HG03571 (cell line): ENCODE measurements around the gene MED12L.

Experiments used
- ATAC-seq: cut with Tn5 transposase; IDR thresholded peaks from one replicate; pipeline ENCODE4 v1.9.1; 2021; ENCODE audit not compliant: unreplicated experiment

Gene MED12L

GRCh38 chr3:151316267-151316991 lies 231.0 kb downstream of the MED12L start, which contains the start of gene GPR87:
Gene GPR87, minus strand, starts transcription at chr3:151316820. Its CDS starts 16,720 bp downstream, at chr3:151300100.
- no peak for ATAC-seq

GRCh38 chr3:151318313-151318712 lies 232.8 kb downstream of the MED12L start:
- ATAC-seq: no peak

DNA sequence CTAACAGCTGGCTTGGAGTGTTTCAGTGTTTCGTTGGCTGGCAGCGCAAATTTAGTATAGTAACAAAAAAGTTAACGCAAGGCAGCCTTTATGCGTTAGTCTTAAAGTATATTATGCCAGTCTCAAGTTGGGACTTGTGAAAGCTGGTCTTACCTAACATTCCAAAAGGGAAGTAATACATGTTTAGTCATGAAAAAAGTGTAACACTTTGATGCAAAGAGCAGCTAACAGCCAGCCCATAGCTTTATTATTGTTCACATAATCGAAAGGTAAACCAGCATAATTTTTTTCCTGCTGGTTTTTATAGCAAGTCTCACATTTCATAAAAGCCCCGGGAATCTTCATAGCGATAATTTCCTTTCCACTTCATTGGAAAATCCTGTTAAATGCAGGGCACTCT lies 233.5 kb downstream of the MED12L start:
- no peak for ATAC-seq

DNA sequence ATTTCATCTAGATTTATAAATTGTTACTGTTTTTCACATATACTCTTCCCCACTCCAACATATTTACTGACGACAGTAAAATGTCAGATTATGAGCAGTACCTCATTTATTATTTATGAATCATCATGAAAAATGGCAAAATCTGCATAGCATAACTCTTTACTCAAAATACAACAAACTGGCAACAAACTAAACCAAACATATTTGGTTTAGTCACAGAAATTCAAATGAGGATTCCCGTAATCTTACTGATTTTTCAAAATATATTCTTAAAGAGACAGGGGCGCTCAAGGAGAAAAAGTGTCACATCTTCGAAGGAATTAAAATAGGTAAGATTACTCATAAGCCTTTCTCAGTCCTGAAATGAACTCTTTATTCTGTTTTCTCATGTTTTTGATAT lies 234.2 kb downstream of the MED12L start:
- no peak for ATAC-seq

- ATAC-seq: no peak
Measured at GRCh38 chr3:151320131-151320530, 234.7 kb downstream of the MED12L start.

GRCh38 chr3:151321526-151321925 lies 236.1 kb downstream of the MED12L start:
- ATAC-seq: no peak

DNA sequence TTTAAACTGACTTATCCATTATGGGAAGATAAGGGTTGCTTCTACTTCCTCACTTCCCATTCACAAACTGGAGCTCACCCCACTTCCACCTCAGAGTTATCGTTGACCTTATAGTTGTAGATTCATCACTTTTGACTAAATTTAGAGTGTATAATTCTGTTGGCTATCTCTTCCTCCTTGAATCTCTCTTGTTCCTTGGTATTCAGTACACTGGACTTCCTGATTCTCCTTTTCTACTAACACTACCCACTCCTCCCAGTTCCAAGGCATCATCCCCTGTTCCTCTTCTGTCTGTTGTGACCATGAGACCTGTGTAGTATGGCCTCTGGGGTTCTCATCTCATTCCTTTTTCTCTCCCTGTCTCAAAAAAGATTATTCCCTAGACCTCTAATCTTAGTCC lies 237.0 kb downstream of the MED12L start:
- ATAC-seq: no peak

DNA sequence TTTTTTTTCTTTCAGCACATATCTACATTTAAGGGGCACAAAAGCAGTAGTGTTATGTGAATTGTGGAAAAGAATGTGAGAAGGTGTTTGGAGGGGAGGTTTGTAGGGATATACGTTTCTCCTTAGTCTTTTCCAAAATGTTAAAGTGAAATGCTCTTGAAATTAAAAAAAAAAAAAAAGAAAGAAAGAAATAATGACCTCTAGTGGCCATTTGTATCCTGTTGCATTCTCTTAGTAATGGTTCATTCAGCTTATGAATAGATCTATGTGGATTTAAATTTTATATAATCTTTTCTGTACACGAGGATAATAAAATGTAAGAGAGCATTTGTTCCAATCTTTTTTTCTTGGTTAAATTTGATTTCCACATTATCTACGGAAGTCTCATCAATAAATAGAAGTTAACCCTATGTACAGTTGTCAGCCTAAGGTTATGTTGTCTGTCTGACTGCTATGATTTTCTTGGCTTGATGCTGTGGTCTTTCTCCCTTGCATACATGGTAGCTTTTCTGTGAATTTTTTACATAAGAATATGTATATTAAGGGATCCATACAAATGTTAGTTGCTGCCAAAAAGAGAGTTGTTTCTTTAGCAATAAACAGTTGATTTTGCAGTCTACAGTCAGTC lies 242.2 kb downstream of the MED12L start:
- ATAC-seq: no peak

GRCh38 chr3:151328298-151328995 lies 243.0 kb downstream of the MED12L start:
- no peak for ATAC-seq

GRCh38 chr3:151329363-151329762 lies 243.9 kb downstream of the MED12L start, which contains the start of gene P2RY13:
Gene P2RY13, minus strand, starts transcription at chr3:151329549. Its CDS starts 21 bp downstream, at chr3:151329528.
- no peak for ATAC-seq

DNA sequence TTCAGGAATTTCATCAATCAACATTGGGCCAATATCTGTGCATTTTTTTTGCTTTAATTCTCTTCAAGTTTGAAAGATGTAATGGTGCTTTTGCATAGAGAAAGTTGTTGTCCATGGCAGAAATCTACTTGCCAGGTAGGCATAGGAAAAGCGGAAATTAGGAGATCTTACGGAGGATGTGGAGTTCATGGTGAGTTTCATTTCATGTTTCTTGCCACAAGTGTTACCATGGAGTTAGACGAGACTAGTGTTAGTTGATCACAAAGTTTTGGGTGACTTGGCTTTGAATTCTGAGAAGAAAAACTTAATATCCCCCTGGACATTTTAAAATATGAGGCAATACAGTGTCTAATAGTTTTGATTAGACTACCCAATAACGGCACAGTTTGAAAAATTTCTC lies 244.9 kb downstream of the MED12L start:
- no peak for ATAC-seq

DNA sequence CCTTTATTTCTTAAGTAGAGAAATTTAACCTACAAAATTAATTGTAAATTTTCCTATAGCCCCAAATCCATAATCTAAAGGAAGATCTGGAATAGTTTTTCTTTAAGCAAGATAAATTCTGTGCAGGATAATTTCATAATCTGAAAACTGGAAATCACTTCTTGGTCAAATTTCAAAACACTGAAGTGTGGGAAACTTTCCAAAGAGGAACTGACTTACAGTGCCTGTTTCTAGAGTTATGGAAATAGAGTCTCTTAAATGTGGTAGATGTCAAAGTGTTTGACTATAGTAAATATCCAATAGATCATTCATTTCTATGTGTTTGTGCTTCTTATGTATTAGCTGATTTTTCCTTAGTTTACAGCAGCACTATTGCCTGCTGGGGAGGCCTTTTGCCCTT lies 245.4 kb downstream of the MED12L start:
- ATAC-seq: no peak

DNA sequence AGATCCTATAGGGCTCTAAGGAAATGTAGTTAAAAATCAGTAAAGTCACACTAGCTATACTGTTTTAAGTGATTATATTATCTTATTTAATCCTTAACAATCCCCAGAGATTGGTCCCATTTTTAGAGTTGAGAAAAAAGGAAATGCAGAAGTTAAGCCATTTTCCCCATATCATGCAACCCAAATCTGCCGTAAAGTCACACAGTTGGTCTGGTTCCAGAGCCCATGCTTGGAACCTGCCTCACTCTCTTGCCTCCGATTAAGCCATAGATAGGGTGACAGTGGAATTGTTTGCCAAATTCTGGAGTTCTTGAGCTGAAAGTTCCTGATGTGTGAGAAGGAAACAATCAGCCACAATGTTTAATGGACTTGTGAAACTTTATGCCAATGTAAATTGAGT lies 246.2 kb downstream of the MED12L start:
- no peak for ATAC-seq

- no peak for ATAC-seq
Measured at GRCh38 chr3:151345859-151346258, 260.4 kb downstream of the MED12L start.

- ATAC-seq: no peak
Measured at GRCh38 chr3:151346292-151346691, 260.8 kb downstream of the MED12L start.

DNA sequence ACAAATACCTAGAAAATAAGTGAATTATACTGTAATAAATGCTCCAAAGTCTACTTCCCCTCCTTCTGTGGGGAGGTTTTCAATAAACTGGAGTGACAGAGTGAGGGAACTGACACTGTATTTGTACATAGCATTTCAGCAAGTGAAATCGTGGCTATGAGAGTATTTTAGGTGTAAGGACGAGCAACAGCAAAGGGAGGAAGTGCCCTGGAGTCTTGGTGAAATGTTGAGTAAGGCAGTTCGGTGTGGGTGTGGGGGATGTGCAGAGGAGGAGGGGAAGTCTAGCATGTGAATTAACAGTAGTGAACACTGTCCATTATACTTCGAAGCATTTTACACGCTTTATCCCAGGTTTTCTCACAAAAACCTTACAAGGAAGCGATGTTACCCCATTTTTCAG lies 262.0 kb downstream of the MED12L start:
- no peak for ATAC-seq

DNA sequence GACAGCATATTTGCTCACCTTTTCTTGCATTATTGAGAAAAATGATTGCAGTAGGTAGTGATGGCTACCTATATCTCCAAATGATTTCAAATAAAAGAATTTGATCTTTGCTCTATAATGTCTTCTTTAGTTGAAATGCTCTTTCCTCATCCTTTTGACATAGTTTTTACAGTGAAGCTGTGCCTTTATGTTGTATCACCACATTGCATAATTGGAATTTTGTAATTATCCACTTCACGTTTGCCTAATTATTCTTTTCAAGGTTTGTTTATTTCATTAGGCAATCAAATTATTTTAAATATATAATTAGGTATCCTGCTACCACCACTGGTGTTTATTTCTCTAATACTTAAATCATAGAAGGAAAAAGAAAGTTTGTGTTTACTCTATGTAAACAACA lies 265.2 kb downstream of the MED12L start:
- no peak for ATAC-seq

- ATAC-seq: peak; percentile 70
Measured at GRCh38 chr3:151351219-151351618, 265.8 kb downstream of the MED12L start.

DNA sequence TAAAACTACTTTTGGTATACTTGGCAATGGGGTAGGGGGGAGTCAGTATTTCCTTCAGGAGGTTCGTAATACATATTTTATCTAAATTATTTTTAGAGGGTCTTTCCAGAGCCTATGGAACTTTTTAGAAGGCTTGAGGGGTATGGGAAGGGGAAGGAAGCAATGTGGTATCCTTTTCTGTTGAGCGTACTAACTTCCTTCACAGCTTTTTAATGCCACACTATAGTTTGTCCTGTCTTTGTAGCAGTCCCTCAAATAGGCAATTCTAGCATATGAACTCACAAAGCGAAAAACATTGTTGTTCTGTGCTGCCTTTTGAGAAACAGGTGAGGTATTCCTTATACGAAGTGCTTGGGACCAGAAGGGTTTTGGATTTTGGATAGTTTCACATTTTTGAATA lies 266.2 kb downstream of the MED12L start:
- peak; percentile 14 for ATAC-seq

DNA sequence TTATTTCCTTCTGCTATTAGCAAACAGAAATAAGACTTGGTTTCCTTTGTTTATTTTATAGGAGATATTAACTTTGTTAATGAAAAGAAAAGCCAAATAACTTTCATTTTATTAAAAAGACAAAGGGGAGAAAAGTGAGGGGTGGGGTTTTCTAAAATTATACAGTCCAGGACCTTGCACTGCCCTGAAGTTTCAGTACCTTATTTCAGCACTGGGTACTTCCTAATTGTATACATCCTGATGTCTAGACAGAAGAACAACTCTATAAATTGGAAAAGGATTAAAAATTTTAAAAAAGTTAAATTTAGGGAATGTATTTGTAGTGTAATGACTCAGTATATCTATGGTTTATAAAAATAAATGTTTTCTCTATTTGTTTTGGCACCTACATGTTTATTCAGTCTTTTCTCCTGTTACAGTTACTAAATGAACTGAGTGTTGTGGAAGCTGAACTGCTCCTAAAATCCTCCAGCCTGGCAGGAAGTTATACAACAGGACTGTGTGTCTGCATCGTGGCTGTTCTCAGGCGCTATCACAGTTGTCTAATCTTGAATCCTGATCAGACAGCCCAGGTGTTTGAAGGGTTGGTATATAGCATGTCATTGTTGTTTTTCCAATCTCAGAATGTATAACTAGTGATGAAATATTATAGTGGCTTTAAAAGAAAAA lies 271.5 kb downstream of the MED12L start:
- no peak for ATAC-seq

- no peak for ATAC-seq
Measured at GRCh38 chr3:151357463-151357850, 272.0 kb downstream of the MED12L start.
